DOHH2 (cell line): ENCODE results near the gene FLT3LG.

ENCODE experiments used
- EZH2phosphoT487 ChIP-seq: fragments of 200-600 bp; sonication (generic); IDR thresholded peaks from 2 replicates; pipeline ENCODE4 v1.6.1; 2017; ENCODE audit warnings: borderline replicate concordance, mild to moderate bottlenecking, antibody characterized with exemption, low read length, moderate library complexity, mixed read lengths
- TF ChIP-seq, protein P1 (sequence below): fragments of 200-600 bp; sonication (generic); IDR thresholded peaks from one replicate; pipeline ENCODE4 v1.5.1; 2014; ENCODE audit warnings: antibody characterized with exemption, mild to moderate bottlenecking, low read depth, low read length; ENCODE audit not compliant: poor library complexity, severe bottlenecking

DNA sequence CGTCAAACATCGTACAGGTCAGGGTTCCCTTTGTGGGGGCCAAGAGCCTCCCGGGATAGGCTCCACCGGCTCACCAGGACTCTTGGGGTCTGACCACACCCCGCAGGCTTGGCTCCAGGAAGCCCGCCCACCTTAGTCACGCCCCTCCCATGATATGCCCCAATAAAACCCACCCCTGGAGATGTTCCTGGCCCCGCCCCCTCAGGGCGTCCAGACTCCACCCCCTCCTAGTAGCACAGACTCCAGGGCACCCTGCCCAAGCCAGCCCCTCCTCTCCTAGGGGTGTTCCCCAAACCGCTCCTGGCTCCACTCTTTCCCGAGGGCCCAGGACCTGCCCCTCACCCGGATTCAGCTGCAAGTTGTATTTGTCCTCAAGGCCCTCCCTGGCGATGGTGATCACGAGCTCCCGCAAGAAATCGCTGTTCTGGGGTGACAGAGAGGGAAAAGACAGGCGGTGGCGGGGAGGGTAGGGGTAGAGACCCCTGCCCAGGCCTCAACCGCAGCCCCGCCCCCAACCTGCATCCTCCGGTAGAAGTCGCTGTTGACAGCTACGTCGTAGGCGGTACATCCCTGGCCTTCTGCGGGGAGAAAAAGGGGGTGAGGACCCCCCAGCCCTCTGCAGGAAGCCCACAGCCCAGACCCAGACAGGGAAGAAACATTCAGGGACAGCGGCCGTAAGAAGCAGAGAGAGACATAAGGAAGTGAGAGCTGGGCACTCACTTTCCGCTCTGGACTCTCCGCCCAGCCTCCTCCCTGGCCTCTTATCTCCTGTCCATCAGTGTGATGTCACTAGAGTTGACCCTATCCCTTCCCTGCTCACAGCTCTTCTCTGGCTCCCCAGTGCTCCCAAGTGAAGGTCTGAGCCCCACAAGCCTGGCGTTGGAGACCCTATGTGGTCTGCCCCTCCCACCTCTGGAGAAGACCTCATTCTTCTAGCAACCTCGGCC is 26.3 kb upstream of the FLT3LG start:
- TF ChIP-seq, protein P1, sequence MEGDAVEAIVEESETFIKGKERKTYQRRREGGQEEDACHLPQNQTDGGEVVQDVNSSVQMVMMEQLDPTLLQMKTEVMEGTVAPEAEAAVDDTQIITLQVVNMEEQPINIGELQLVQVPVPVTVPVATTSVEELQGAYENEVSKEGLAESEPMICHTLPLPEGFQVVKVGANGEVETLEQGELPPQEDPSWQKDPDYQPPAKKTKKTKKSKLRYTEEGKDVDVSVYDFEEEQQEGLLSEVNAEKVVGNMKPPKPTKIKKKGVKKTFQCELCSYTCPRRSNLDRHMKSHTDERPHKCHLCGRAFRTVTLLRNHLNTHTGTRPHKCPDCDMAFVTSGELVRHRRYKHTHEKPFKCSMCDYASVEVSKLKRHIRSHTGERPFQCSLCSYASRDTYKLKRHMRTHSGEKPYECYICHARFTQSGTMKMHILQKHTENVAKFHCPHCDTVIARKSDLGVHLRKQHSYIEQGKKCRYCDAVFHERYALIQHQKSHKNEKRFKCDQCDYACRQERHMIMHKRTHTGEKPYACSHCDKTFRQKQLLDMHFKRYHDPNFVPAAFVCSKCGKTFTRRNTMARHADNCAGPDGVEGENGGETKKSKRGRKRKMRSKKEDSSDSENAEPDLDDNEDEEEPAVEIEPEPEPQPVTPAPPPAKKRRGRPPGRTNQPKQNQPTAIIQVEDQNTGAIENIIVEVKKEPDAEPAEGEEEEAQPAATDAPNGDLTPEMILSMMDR = no peak
- TF ChIP-seq EZH2phosphoT487 = no peak
